ENCODE measurements around the gene AP2A2.
A peak's percentile ranks its signal among the peaks of the same experiment; 100 is the strongest.
"Not testable (repeated sequence)": the region's sequence is repeated elsewhere in the genome, so short reads cannot be mapped to it uniquely, and the experiment has no call there.

AP2A2 gene

GRCh38 chr11:958101-958500 lies 32.4 kb downstream of the AP2A2 start:
- Histone ChIP-seq H3K4me3 (ENCODE audit: insufficient read depth in 1 of 2, low read depth in 1 of 2, low read length in 2 of 2) (no peak overlapping the region), H2BK5ac (ENCODE audit: low read depth, low read length, poor library complexity, severe bottlenecking) (no peak overlapping the region), H3K9ac (ENCODE audit: low read length) (no peak overlapping the region), H3K18ac (ENCODE audit: low read depth in 1 of 2, low read length in 2 of 2) (no peak overlapping the region), H3K27ac (ENCODE audit: low read length, poor library complexity, severe bottlenecking) (no peak overlapping the region), H3K79me1 (replicated peaks; ENCODE audit: low read length, poor library complexity, severe bottlenecking) (peaks cover 33% of the 10 kb centered on the region), H4K8ac (ENCODE audit: low read length) (no peak overlapping the region), H2AK5ac (ENCODE audit: low read length, severe bottlenecking) (no peak overlapping the region), H3K4me1 (ENCODE audit: control insufficient read depth, insufficient read depth, low read depth, low read length) (peaks cover 17% of the 10 kb centered on the region), H3K14ac (ENCODE audit: low read length in 2 of 2) (no peak overlapping the region), H2AFZ (ENCODE audit: low read depth, low read length) (no peak overlapping the region), H2BK15ac (ENCODE audit: low read depth, poor library complexity, severe bottlenecking) (no peak overlapping the region), H3K36me3 (ENCODE audit: control insufficient read depth in 1 of 2, insufficient read depth in 2 of 2, low read depth in 1 of 2, low read length in 2 of 2) (peaks cover 46 to 51% of the 10 kb centered on the region in 2 experiments), H3K9me3 (ENCODE audit: control insufficient read depth, low read length) (no peaks in the 10 kb centered on the region), H3K4ac (ENCODE audit: low read depth in 1 of 2, low read length in 2 of 2) (no peak overlapping the region), H2BK12ac (ENCODE audit: low read length in 2 of 2) (no peak overlapping the region), H4K91ac (ENCODE audit: low read length) (no peak overlapping the region), H2BK120ac (ENCODE audit: low read depth, low read length) (no peak overlapping the region), H3K23ac (ENCODE audit: low read length in 2 of 2) (no peak overlapping the region), H3K4me2 (ENCODE audit: low read length, poor library complexity, severe bottlenecking) (no peak overlapping the region), H3K27me3 (ENCODE audit: control insufficient read depth in 1 of 2, insufficient read depth in 1 of 2, low read length in 2 of 2) (no peaks in the 10 kb centered on the region)
- WGBS: 96% methylated on average over 7 of the region's 7 CpGs
- DNase-seq: no peak

DNA sequence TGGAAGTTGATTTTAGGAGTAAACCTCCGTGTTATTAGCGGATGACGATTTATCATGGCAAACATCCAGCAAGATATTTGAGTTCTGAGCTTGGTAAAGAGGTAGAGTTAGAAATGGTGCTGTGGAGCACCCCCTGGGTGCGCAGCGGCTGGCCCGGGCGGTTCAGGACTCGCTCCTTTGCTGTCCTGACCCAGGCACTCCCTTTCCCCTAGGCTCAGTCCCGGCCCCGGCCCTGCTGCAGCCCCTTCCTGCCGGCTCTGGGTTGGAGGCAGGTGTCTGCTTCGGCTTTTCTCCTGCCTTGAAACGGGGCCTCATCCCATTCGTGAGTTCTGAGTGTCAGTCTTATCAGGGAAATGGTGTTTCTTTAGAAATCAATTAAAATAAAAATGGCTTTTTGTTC lies 33.4 kb downstream of the AP2A2 start:
- no peak overlapping the region for H2BK120ac ChIP-seq (ENCODE audit: low read depth, low read length)
- H2BK15ac ChIP-seq (ENCODE audit: low read depth, poor library complexity, severe bottlenecking): no peak overlapping the region
- H3K79me1 ChIP-seq (replicated peaks; ENCODE audit: low read length, poor library complexity, severe bottlenecking): peaks cover 37% of the 10 kb centered on the region
- peaks cover 54 to 60% of the 10 kb centered on the region in 2 experiments for H3K36me3 ChIP-seq (ENCODE audit: control insufficient read depth in 1 of 2, insufficient read depth in 2 of 2, low read depth in 1 of 2, low read length in 2 of 2)
- no peak overlapping the region for H3K9ac ChIP-seq (ENCODE audit: low read length)
- 93% methylated on average over 14 of the region's 14 CpGs for WGBS
- H3K4me3 ChIP-seq (ENCODE audit: insufficient read depth in 1 of 2, low read depth in 1 of 2, low read length in 2 of 2): no peak overlapping the region
- no peak overlapping the region for H2AK5ac ChIP-seq (ENCODE audit: low read length, severe bottlenecking)
- no peak overlapping the region for H3K23ac ChIP-seq (ENCODE audit: low read length in 2 of 2)
- H2AFZ ChIP-seq (ENCODE audit: low read depth, low read length): no peak overlapping the region
- H4K8ac ChIP-seq (ENCODE audit: low read length): no peak overlapping the region
- no peak overlapping the region for H2BK12ac ChIP-seq (ENCODE audit: low read length in 2 of 2)
- H2BK5ac ChIP-seq (ENCODE audit: low read depth, low read length, poor library complexity, severe bottlenecking): peak overlapping the region; percentile 53
- H3K4me1 ChIP-seq (ENCODE audit: control insufficient read depth, insufficient read depth, low read depth, low read length): peaks cover 10% of the 10 kb centered on the region
- no peaks in the 10 kb centered on the region for H3K27me3 ChIP-seq (ENCODE audit: control insufficient read depth in 1 of 2, insufficient read depth in 1 of 2, low read length in 2 of 2)
- no peaks in the 10 kb centered on the region for H3K9me3 ChIP-seq (ENCODE audit: control insufficient read depth, low read length)
- no peak overlapping the region for H3K18ac ChIP-seq (ENCODE audit: low read depth in 1 of 2, low read length in 2 of 2)
- DNase-seq: no peak
- no peak overlapping the region for H3K4me2 ChIP-seq (ENCODE audit: low read length, poor library complexity, severe bottlenecking)
- H4K91ac ChIP-seq (ENCODE audit: low read length): no peak overlapping the region
- H3K4ac ChIP-seq (ENCODE audit: low read depth in 1 of 2, low read length in 2 of 2): no peak overlapping the region
- no peak overlapping the region for H3K14ac ChIP-seq (ENCODE audit: low read length in 2 of 2)
- no peak overlapping the region for H3K27ac ChIP-seq (ENCODE audit: low read length, poor library complexity, severe bottlenecking)

DNA sequence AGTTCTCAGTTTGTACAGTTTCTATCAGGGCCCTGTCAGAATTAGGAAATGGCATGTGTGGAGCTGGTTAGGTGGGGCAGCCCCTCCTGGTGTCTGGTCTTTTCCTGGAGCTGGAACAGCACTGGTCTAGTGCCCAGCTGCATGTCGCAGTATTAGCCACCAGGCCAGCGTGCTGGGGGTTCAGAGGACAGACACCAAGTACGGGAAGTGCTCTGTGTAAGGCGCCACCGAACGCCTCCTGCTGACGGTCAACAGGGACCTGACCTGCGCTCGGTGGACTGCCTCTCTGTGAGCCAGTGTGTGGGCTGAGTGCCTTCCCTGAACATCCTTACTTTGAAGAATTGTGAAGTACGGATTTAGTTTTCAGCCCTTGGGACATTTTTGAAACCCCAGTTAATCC lies 33.9 kb downstream of the AP2A2 start:
- WGBS: 89% methylated on average over 10 of the region's 10 CpGs
- Histone ChIP-seq H2BK15ac (ENCODE audit: low read depth, poor library complexity, severe bottlenecking) (no peak overlapping the region), H3K23ac (ENCODE audit: low read length in 2 of 2) (no peak overlapping the region)

GRCh38 chr11:961310-961920 lies 35.7 kb downstream of the AP2A2 start:
- H3K4me2 ChIP-seq (ENCODE audit: low read length, poor library complexity, severe bottlenecking); H2AFZ ChIP-seq (ENCODE audit: low read depth, low read length); H3K9ac ChIP-seq (ENCODE audit: low read length); H3K18ac ChIP-seq (ENCODE audit: low read depth in 1 of 2, low read length in 2 of 2); H4K91ac ChIP-seq (ENCODE audit: low read length); H4K8ac ChIP-seq (ENCODE audit: low read length); H3K4me1 ChIP-seq (ENCODE audit: control insufficient read depth, insufficient read depth, low read depth, low read length); DNase-seq; H2BK120ac ChIP-seq (ENCODE audit: low read depth, low read length); H2BK12ac ChIP-seq (ENCODE audit: low read length in 2 of 2); H3K4ac ChIP-seq (ENCODE audit: low read depth in 1 of 2, low read length in 2 of 2); H3K4me3 ChIP-seq (ENCODE audit: insufficient read depth in 1 of 2, low read depth in 1 of 2, low read length in 2 of 2); H3K27me3 ChIP-seq (ENCODE audit: control insufficient read depth in 1 of 2, insufficient read depth in 1 of 2, low read length in 2 of 2); H2BK5ac ChIP-seq (ENCODE audit: low read depth, low read length, poor library complexity, severe bottlenecking); H3K9me3 ChIP-seq (ENCODE audit: control insufficient read depth, low read length); H2BK15ac ChIP-seq (ENCODE audit: low read depth, poor library complexity, severe bottlenecking); H2AK5ac ChIP-seq (ENCODE audit: low read length, severe bottlenecking); H3K14ac ChIP-seq (ENCODE audit: low read length in 2 of 2); H3K27ac ChIP-seq (ENCODE audit: low read length, poor library complexity, severe bottlenecking); H3K23ac ChIP-seq (ENCODE audit: low read length in 2 of 2): not testable (repeated sequence)
- H3K79me1 ChIP-seq (replicated peaks; ENCODE audit: low read length, poor library complexity, severe bottlenecking): peaks cover 46% of the 10 kb centered on the region
- peaks cover 68 to 72% of the 10 kb centered on the region in 2 experiments for H3K36me3 ChIP-seq (ENCODE audit: control insufficient read depth in 1 of 2, insufficient read depth in 2 of 2, low read depth in 1 of 2, low read length in 2 of 2)
- WGBS: 94% methylated on average over 18 of the region's 18 CpGs

More for the DNA sequence above, 33.9 kb downstream of the AP2A2 start:
- Histone ChIP-seq H3K4me2 (ENCODE audit: low read length, poor library complexity, severe bottlenecking) (no peak overlapping the region), H4K8ac (ENCODE audit: low read length) (no peak overlapping the region), H3K4me3 (ENCODE audit: insufficient read depth in 1 of 2, low read depth in 1 of 2, low read length in 2 of 2) (no peak overlapping the region), H2BK120ac (ENCODE audit: low read depth, low read length) (no peak overlapping the region), H3K79me1 (replicated peaks; ENCODE audit: low read length, poor library complexity, severe bottlenecking) (peaks cover 40% of the 10 kb centered on the region), H3K14ac (ENCODE audit: low read length in 2 of 2) (no peak overlapping the region), H3K4ac (ENCODE audit: low read depth in 1 of 2, low read length in 2 of 2) (no peak overlapping the region), H4K91ac (ENCODE audit: low read length) (peak overlapping the region; percentile 64), H3K27ac (ENCODE audit: low read length, poor library complexity, severe bottlenecking) (no peak overlapping the region), H2AFZ (ENCODE audit: low read depth, low read length) (no peak overlapping the region), H3K9me3 (ENCODE audit: control insufficient read depth, low read length) (no peaks in the 10 kb centered on the region), H3K9ac (ENCODE audit: low read length) (no peak overlapping the region), H2BK5ac (ENCODE audit: low read depth, low read length, poor library complexity, severe bottlenecking) (no peak overlapping the region), H2BK12ac (ENCODE audit: low read length in 2 of 2) (no peak overlapping the region), H3K27me3 (ENCODE audit: control insufficient read depth in 1 of 2, insufficient read depth in 1 of 2, low read length in 2 of 2) (no peaks in the 10 kb centered on the region), H3K4me1 (ENCODE audit: control insufficient read depth, insufficient read depth, low read depth, low read length) (peaks cover 8% of the 10 kb centered on the region), H2AK5ac (ENCODE audit: low read length, severe bottlenecking) (no peak overlapping the region), H3K36me3 (ENCODE audit: control insufficient read depth in 1 of 2, insufficient read depth in 2 of 2, low read depth in 1 of 2, low read length in 2 of 2) (peaks cover 60 to 64% of the 10 kb centered on the region in 2 experiments), H3K18ac (ENCODE audit: low read depth in 1 of 2, low read length in 2 of 2) (no peak overlapping the region)
- no peak for DNase-seq

Measured in mesenchymal stem cell (in vitro differentiated cells and primary cell).